Mesendoderm (in vitro differentiated cells): ENCODE results near the gene AAR2.

Source experiments
- DNase-seq: peaks from one replicate; pipeline ENCODE4 v3.0.0; 2013
- H2AK5ac ChIP-seq: 2 replicates; pipeline ENCODE4 v1.6.1; 2013; ENCODE audit warnings: low read length, inconsistent platforms
- H2BK120ac ChIP-seq: 2 replicates; pipeline ENCODE4 v1.6.1; 2013; ENCODE audit warnings: low read depth, mild to moderate bottlenecking, low read length, moderate library complexity, mixed read lengths
- H2BK15ac ChIP-seq: replicated peaks from 2 replicates; pipeline ENCODE4 v1.6.1; 2013; ENCODE audit warnings: low read depth, mild to moderate bottlenecking, moderate library complexity
- H2BK5ac ChIP-seq: 2 replicates; pipeline ENCODE4 v1.6.1; 2013; ENCODE audit warnings: low read length, inconsistent platforms
- H3K18ac ChIP-seq: 2 replicates; pipeline ENCODE4 v1.6.1; 2013; ENCODE audit warnings: mild to moderate bottlenecking, low read length, mixed read lengths
- H3K23ac ChIP-seq: one replicate; pipeline ENCODE4 v1.6.1; 2013; ENCODE audit warnings: low read length
- H3K27ac ChIP-seq: 2 replicates; pipeline ENCODE4 v1.5.1; 2013; ENCODE audit warnings: low read depth, mild to moderate bottlenecking, inconsistent platforms, low read length, moderate library complexity
- H3K27me3 ChIP-seq: 2 replicates; pipeline ENCODE4 v1.6.1; 2013; ENCODE audit warnings: low read length, control low read depth, mild to moderate bottlenecking, inconsistent platforms; ENCODE audit not compliant: insufficient read depth, poor library complexity
- H3K36me3 ChIP-seq: 2 replicates; pipeline ENCODE4 v1.6.1; 2013; ENCODE audit warnings: low read length, inconsistent platforms; ENCODE audit not compliant: control insufficient read depth, insufficient read depth
- H3K4ac ChIP-seq: one replicate; pipeline ENCODE4 v1.6.1; 2013; ENCODE audit warnings: low read depth, mild to moderate bottlenecking, low read length, moderate library complexity
- H3K4me1 ChIP-seq: 2 replicates; pipeline ENCODE4 v1.6.1; 2013; ENCODE audit warnings: low read depth, low read length, inconsistent platforms; ENCODE audit not compliant: control insufficient read depth
- H3K4me2 ChIP-seq: 2 replicates; pipeline ENCODE4 v1.6.1; 2013; ENCODE audit warnings: low read length
- H3K4me3 ChIP-seq: 2 replicates; pipeline ENCODE4 v1.5.1; 2013; ENCODE audit warnings: mild to moderate bottlenecking, low read length
- H3K56ac ChIP-seq: one replicate; pipeline ENCODE4 v1.6.1; 2013; ENCODE audit warnings: low read length
- H3K79me1 ChIP-seq: 2 replicates; pipeline ENCODE4 v1.6.1; 2013; ENCODE audit warnings: low read length, inconsistent platforms
- H3K79me2 ChIP-seq: 2 replicates; pipeline ENCODE4 v1.6.1; 2013; ENCODE audit warnings: mild to moderate bottlenecking, low read length; ENCODE audit not compliant: control insufficient read depth, insufficient read depth
- H3K9ac ChIP-seq: 2 replicates; pipeline ENCODE4 v1.6.1; 2013; ENCODE audit warnings: low read length, inconsistent platforms
- H4K5ac ChIP-seq: one replicate; pipeline ENCODE4 v1.6.1; 2013; ENCODE audit warnings: low read length
- H4K8ac ChIP-seq: one replicate; pipeline ENCODE4 v1.6.1; 2013; ENCODE audit warnings: low read depth, mild to moderate bottlenecking, control low read depth, low read length, moderate library complexity
- WGBS: extraction: QIAGEN DNeasy Blood & Tissue Kit; methylation state at CpG from one replicate; pipeline ENCODE4 v1.1.7; 2013; ENCODE audit warnings: low lambda C conversion rate, missing lambda C conversion rate; ENCODE audit not compliant: insufficient coverage; ENCODE audit errors: extremely low coverage; 5-methylcytosine and 5-hydroxymethylcytosine counted together

Gene AAR2

GRCh38 chr20:36274181-36274841, 38.0 kb downstream of the AAR2 start:
- no peak overlapping the region for H3K9ac ChIP-seq
- WGBS: no CpG with 5 or more reads among the region's 20 CpGs
- no peak overlapping the region for H3K4me2 ChIP-seq
- no peak overlapping the region for H3K23ac ChIP-seq
- no peak overlapping the region for H2BK15ac ChIP-seq
- no peak overlapping the region for H4K5ac ChIP-seq
- H3K36me3 ChIP-seq: no peaks in the 10 kb centered on the region
- no peak overlapping the region for H3K56ac ChIP-seq
- no peak overlapping the region for H3K18ac ChIP-seq
- no peak overlapping the region for H2BK120ac ChIP-seq
- no peak overlapping the region for H2AK5ac ChIP-seq
- H3K4me3 ChIP-seq: no peak overlapping the region
- H3K4ac ChIP-seq: no peak overlapping the region
- H3K27me3 ChIP-seq: no peaks in the 10 kb centered on the region
- no peaks in the 10 kb centered on the region for H3K79me1 ChIP-seq
- no peaks in the 10 kb centered on the region for H3K4me1 ChIP-seq
- DNase-seq: no peak
- no peak overlapping the region for H3K27ac ChIP-seq
- H3K79me2 ChIP-seq: no peaks in the 10 kb centered on the region
- no peak overlapping the region for H4K8ac ChIP-seq
- H2BK5ac ChIP-seq: no peak overlapping the region

DNA sequence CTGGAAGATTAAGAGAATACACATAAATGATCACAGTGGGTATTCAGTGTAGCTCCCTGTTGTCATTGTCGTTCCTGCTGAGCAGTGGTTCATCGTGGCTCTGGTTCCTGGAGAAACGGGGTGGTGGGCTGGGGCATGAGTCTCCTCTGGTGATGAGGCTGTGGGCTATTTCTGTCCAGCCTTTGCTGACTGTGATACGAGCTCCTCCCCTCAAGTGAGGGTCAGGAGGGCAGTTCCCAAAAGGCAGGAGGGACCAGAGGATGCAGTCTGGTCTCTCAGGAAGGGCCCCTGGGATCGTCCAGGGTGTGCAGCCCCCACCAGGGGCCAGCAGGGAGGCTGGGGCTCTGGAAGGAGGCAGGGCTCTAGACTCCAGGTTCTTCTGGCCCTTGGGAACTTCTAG, 38.7 kb downstream of the AAR2 start:
- H3K79me2 ChIP-seq: no peaks in the 10 kb centered on the region
- no peaks in the 10 kb centered on the region for H3K27me3 ChIP-seq
- H3K27ac ChIP-seq: no peak overlapping the region
- H4K8ac ChIP-seq: no peak overlapping the region
- no peak overlapping the region for H3K9ac ChIP-seq
- no peaks in the 10 kb centered on the region for H3K36me3 ChIP-seq
- no peak overlapping the region for H4K5ac ChIP-seq
- H3K4ac ChIP-seq: no peak overlapping the region
- no CpG with 5 or more reads among the region's 5 CpGs for WGBS
- no peak overlapping the region for H2BK120ac ChIP-seq
- H3K4me2 ChIP-seq: no peak overlapping the region
- no peaks in the 10 kb centered on the region for H3K4me1 ChIP-seq
- H3K23ac ChIP-seq: no peak overlapping the region
- no peak overlapping the region for H2BK15ac ChIP-seq
- no peaks in the 10 kb centered on the region for H3K79me1 ChIP-seq
- no peak overlapping the region for H2AK5ac ChIP-seq
- no peak for DNase-seq
- no peak overlapping the region for H3K56ac ChIP-seq
- no peak overlapping the region for H3K18ac ChIP-seq
- no peak overlapping the region for H2BK5ac ChIP-seq
- H3K4me3 ChIP-seq: no peak overlapping the region

- Histone ChIP-seq H4K8ac (no peak overlapping the region), H3K4me2 (no peak overlapping the region), H4K5ac (no peak overlapping the region), H3K18ac (no peak overlapping the region), H3K23ac (no peak overlapping the region), H2AK5ac (no peak overlapping the region), H3K9ac (no peak overlapping the region), H3K27ac (no peak overlapping the region), H3K27me3 (no peaks in the 10 kb centered on the region), H2BK120ac (no peak overlapping the region), H3K56ac (no peak overlapping the region), H3K4ac (no peak overlapping the region), H3K4me3 (no peak overlapping the region), H3K4me1 (no peaks in the 10 kb centered on the region), H3K79me1 (no peaks in the 10 kb centered on the region), H2BK5ac (no peak overlapping the region), H3K36me3 (no peaks in the 10 kb centered on the region), H2BK15ac (no peak overlapping the region), H3K79me2 (no peaks in the 10 kb centered on the region)
- no CpG with 5 or more reads among the region's 12 CpGs for WGBS
- no peak for DNase-seq
These were observed 39.3 kb downstream of the AAR2 start for GRCh38 chr20:36275441-36276189.

DNA sequence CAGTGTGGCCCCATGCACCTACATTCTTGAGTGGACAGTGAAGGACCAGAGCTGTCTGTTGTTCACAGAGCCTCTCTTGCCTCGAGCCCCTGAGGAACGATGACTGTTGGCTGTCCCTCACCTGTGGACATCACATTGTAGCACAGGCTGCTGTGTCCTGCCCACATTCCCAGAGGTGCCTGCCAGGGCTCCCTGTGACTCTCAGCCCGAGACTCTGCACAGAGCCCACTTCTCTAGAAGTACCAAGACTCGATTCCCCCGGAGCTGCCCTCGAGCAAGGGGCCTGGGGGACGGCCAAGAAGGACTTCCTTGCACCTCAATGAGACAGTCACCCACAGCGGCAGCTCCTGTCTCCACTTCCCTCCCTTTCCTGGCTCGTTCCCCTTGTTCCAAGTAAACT, 41.3 kb downstream of the AAR2 start:
- no peak overlapping the region for H4K8ac ChIP-seq
- no peak overlapping the region for H2BK15ac ChIP-seq
- no peak overlapping the region for H2BK120ac ChIP-seq
- H3K56ac ChIP-seq: no peak overlapping the region
- no peak overlapping the region for H2AK5ac ChIP-seq
- H3K23ac ChIP-seq: no peak overlapping the region
- DNase-seq: no peak
- no peak overlapping the region for H3K9ac ChIP-seq
- no peak overlapping the region for H3K27ac ChIP-seq
- H3K4me3 ChIP-seq: no peak overlapping the region
- H2BK5ac ChIP-seq: no peak overlapping the region
- H3K36me3 ChIP-seq: no peaks in the 10 kb centered on the region
- WGBS: no CpG with 5 or more reads among the region's 9 CpGs
- H3K79me1 ChIP-seq: no peaks in the 10 kb centered on the region
- H3K4ac ChIP-seq: no peak overlapping the region
- H3K27me3 ChIP-seq: no peaks in the 10 kb centered on the region
- no peak overlapping the region for H4K5ac ChIP-seq
- no peaks in the 10 kb centered on the region for H3K79me2 ChIP-seq
- H3K4me1 ChIP-seq: no peaks in the 10 kb centered on the region
- no peak overlapping the region for H3K18ac ChIP-seq
- H3K4me2 ChIP-seq: no peak overlapping the region

GRCh38 chr20:36279362-36279761, 43.1 kb downstream of the AAR2 start:
- H2BK15ac ChIP-seq: no peak overlapping the region
- no peak overlapping the region for H3K23ac ChIP-seq
- H3K79me1 ChIP-seq: no peaks in the 10 kb centered on the region
- no peaks in the 10 kb centered on the region for H3K36me3 ChIP-seq
- H3K27ac ChIP-seq: no peak overlapping the region
- DNase-seq: no peak
- no peak overlapping the region for H3K4me3 ChIP-seq
- H3K18ac ChIP-seq: no peak overlapping the region
- H2BK5ac ChIP-seq: no peak overlapping the region
- no peak overlapping the region for H4K5ac ChIP-seq
- no peaks in the 10 kb centered on the region for H3K27me3 ChIP-seq
- H3K4ac ChIP-seq: no peak overlapping the region
- no CpG with 5 or more reads among the region's 5 CpGs for WGBS
- H3K56ac ChIP-seq: no peak overlapping the region
- H3K4me1 ChIP-seq: no peaks in the 10 kb centered on the region
- no peak overlapping the region for H3K4me2 ChIP-seq
- H4K8ac ChIP-seq: no peak overlapping the region
- H2AK5ac ChIP-seq: no peak overlapping the region
- no peak overlapping the region for H3K9ac ChIP-seq
- H3K79me2 ChIP-seq: no peaks in the 10 kb centered on the region
- no peak overlapping the region for H2BK120ac ChIP-seq
